B cell (primary cell): ENCODE results near the gene MTUS2. TPM values are rescaled to one million over a fixed set of nuclear protein-coding genes. Genes with fewer than 3 reads are reported as not detected.

ENCODE experiments used
- ATAC-seq: fragments of 200-7000 bp; cut with Tn5 transposase; one replicate; pipeline ENCODE4 v1.10.0; 2021; ENCODE audit warnings: low read depth, mild to moderate bottlenecking, moderate number of reproducible peaks, moderate library complexity
- CTCF ChIA-PET: fragments of 350-600 bp; sonication (Branson Sonifier 250); formaldehyde crosslinking; loops from one replicate; lab custom pipeline; 2021; ENCODE audit warnings: antibody characterized with exemption, inconsistent platforms; lab: Charles Lee
- POLR2A ChIA-PET: fragments of 350-600 bp; sonication (Branson Sonifier 250); formaldehyde crosslinking; loops from one replicate; lab custom pipeline; 2021; ENCODE audit warnings: antibody characterized with exemption; lab: Charles Lee
- DNase-seq: peaks from one replicate; pipeline ENCODE4 v3.0.0; 2013
- H2AFZ ChIP-seq: 2 replicates; pipeline ENCODE4 v1.6.1; 2012; ENCODE audit warnings: mild to moderate bottlenecking, low read depth, low read length; ENCODE audit not compliant: insufficient read depth, poor library complexity, severe bottlenecking
- H3K27ac ChIP-seq, 2 donors: 1 replicate in 1 of 2; 2 replicates in 1 of 2; pipeline ENCODE4 v1.5.1; 2012 to 2013; ENCODE audit warnings: low read length in 2 of 2, mild to moderate bottlenecking in 2 of 2, moderate library complexity in 1 of 2
- H3K27me3 ChIP-seq, 4 experiments: fragments of 200-600 bp in 1 of 4; sonication (generic) in 1 of 4; replicated peaks in 1 of 4; 1 replicate in 2 of 4; 2 replicates in 2 of 4; pipeline versions ENCODE4 v1.6.1 to v1.7.0; 2013 to 2016; ENCODE audit warnings: low read length in 3 of 4, mild to moderate bottlenecking in 2 of 4, mixed read lengths in 1 of 4, moderate library complexity in 1 of 4; ENCODE audit not compliant: insufficient read depth in 4 of 4, control insufficient read depth in 3 of 4; ENCODE audit errors: control extremely low read depth in 1 of 4
- H3K36me3 ChIP-seq, 2 experiments: replicated peaks in 1 of 2; 1 replicate in 1 of 2; 2 replicates in 1 of 2; pipeline versions ENCODE4 v1.6.1 to v1.7.1; 2013; ENCODE audit warnings: low read length in 1 of 2; ENCODE audit not compliant: insufficient read depth in 2 of 2, control insufficient read depth in 1 of 2; ENCODE audit errors: control extremely low read depth in 1 of 2, extremely low read depth in 1 of 2
- H3K4me1 ChIP-seq, 2 donors: fragments of 200-600 bp in 1 of 2; sonication (generic) in 1 of 2; 1 replicate in 1 of 2; 2 replicates in 1 of 2; pipeline versions ENCODE4 v1.5.1 to v1.6.1; 2013 to 2017; ENCODE audit warnings: low read length in 2 of 2; ENCODE audit not compliant: control insufficient read depth in 2 of 2, insufficient read depth in 2 of 2
- H3K4me2 ChIP-seq: replicated peaks from 2 replicates; pipeline ENCODE3; 2012; ENCODE audit warnings: mild to moderate bottlenecking, low read depth, low read length; ENCODE audit not compliant: poor library complexity, severe bottlenecking
- H3K4me3 ChIP-seq, 5 experiments: fragments of 200-600 bp in 1 of 5; sonication (generic) in 1 of 5; 1 replicate in 3 of 5; 2 replicates in 2 of 5; pipeline versions ENCODE4 v1.5.1 to v1.7.0; 2011 to 2016; ENCODE audit warnings: low read length in 4 of 5, mild to moderate bottlenecking in 4 of 5, low read depth in 2 of 5, control low read depth in 1 of 5, moderate library complexity in 1 of 5; ENCODE audit not compliant: insufficient read depth in 1 of 5; ENCODE audit errors: control extremely low read depth in 1 of 5, extremely low read depth in 1 of 5
- H3K79me2 ChIP-seq: fragments of 200-600 bp; sonication (generic); one replicate; pipeline ENCODE4 v1.6.0; 2016; ENCODE audit warnings: low read length; ENCODE audit not compliant: control insufficient read depth, insufficient read depth
- H3K9ac ChIP-seq: fragments of 200-600 bp; sonication (generic); 2 replicates; pipeline ENCODE4 v1.6.1; 2017; ENCODE audit warnings: mild to moderate bottlenecking, low read length, moderate library complexity
- H3K9me3 ChIP-seq, 3 donors: one replicate each; pipeline versions ENCODE4 v1.6.1 to v1.7.1; 2013; ENCODE audit warnings: low read length in 2 of 3; ENCODE audit not compliant: control insufficient read depth in 2 of 3, insufficient read depth in 1 of 3; ENCODE audit errors: control extremely low read depth in 1 of 3
- H4K20me1 ChIP-seq: 2 replicates; pipeline ENCODE4 v1.6.0; 2012; ENCODE audit warnings: mild to moderate bottlenecking, low read length; ENCODE audit not compliant: insufficient read depth, control insufficient read depth, poor library complexity, severe bottlenecking
- H3K27ac Mint-ChIP-seq: one replicate; pipeline ENCODE4 v1.8.0; 2021; ENCODE audit warnings: mixed read lengths
- H3K27me3 Mint-ChIP-seq: one replicate; pipeline ENCODE4 v1.8.0; 2021; ENCODE audit warnings: mixed read lengths
- H3K4me1 Mint-ChIP-seq: one replicate; pipeline ENCODE4 v1.8.0; 2021; ENCODE audit warnings: mixed read lengths
- H3K4me3 Mint-ChIP-seq: one replicate; pipeline ENCODE4 v1.8.0; 2021; ENCODE audit warnings: mixed read lengths
- H3K9me3 Mint-ChIP-seq: one replicate; pipeline ENCODE4 v1.8.0; 2022; ENCODE audit warnings: mixed read lengths; ENCODE audit not compliant: insufficient read depth
- CTCF ChIP-seq: fragments of 200-600 bp; IDR thresholded peaks from one replicate; pipeline ENCODE4 v1.8.0; 2022; ENCODE audit warnings: antibody characterized with exemption, mild to moderate bottlenecking
- EZH2 ChIP-seq: IDR thresholded peaks from 2 replicates; pipeline ENCODE4 v1.6.1; 2012; ENCODE audit warnings: borderline replicate concordance, low read depth, mild to moderate bottlenecking, moderate library complexity, low read length; ENCODE audit not compliant: insufficient read depth, poor library complexity, severe bottlenecking
- WGBS: methylation state at CpG from one replicate; pipeline ENCODE4 v1.1.5; 2013; ENCODE audit warnings: missing lambda C conversion rate; ENCODE audit not compliant: insufficient coverage; 5-methylcytosine and 5-hydroxymethylcytosine counted together
- intact Hi-C: fragments of 100-400 bp; cut with micrococcal nuclease; formaldehyde crosslinking; loops from one replicate; pipeline ENCODE4 v1.10.0; 2022
- polyA plus RNA-seq: library from polyadenylated mRNA; depleted of rRNA; stranded (reverse); fragments of >200 nt; gene quantifications from 2 replicates; pipeline ENCODE4 v1.2.3, GENCODE V29; 2012
- total RNA-seq, 2 donors: library from RNA; stranded (reverse); fragments of 120-200 nt in 1 of 2; gene quantifications; 1 replicate in 1 of 2; 2 replicates in 1 of 2; pipeline versions ENCODE4 v1.2.3 to v1.2.4, GENCODE V29; 2013 to 2022

The MTUS2 gene
- total and polyA plus RNA-seq, 2 donors (not counting 1 experiment from before 2014, with no cell fraction given): 0.12 TPM; not detected in 1

- peaks cover 7% of the 10 kb centered on the region for H3K4me1 Mint-ChIP-seq
- ChIA-PET CTCF (no interaction called here), POLR2A (no interaction called here)
- TF ChIP-seq CTCF (no peak), EZH2 (no peak)
- no peaks in the 10 kb centered on the region for H3K79me2 ChIP-seq
- peaks cover 11 to 12% of the 10 kb centered on the region in 2 donors for H3K4me1 ChIP-seq
- H2AFZ ChIP-seq: no peak overlapping the region
- peaks cover 2% of the 10 kb centered on the region for H3K9me3 Mint-ChIP-seq
- ATAC-seq (no peak), DNase-seq (peak; percentile 16)
- H3K27ac ChIP-seq: no peak overlapping the region
- H3K27me3 ChIP-seq: peaks cover 0 to 55% (median 30%) of the 10 kb centered on the region in 4 experiments
- H3K4me2 ChIP-seq: peak overlapping the region; percentile 78
- no peak overlapping the region for H3K4me3 ChIP-seq
- intact Hi-C loops: no loop called here
- peaks cover 0 to 14% (median 3%) of the 10 kb centered on the region in 3 donors for H3K9me3 ChIP-seq
- H3K27me3 Mint-ChIP-seq: peaks cover 65% of the 10 kb centered on the region
- H3K27ac Mint-ChIP-seq: no peak overlapping the region
- no peaks in the 10 kb centered on the region for H4K20me1 ChIP-seq
- H3K9ac ChIP-seq: no peak overlapping the region
- no peaks in the 10 kb centered on the region for H3K36me3 ChIP-seq
- WGBS: 3% methylated on average over 23 of the region's 29 CpGs
- peak overlapping the region; percentile 62 for H3K4me3 Mint-ChIP-seq
Measured at GRCh38 chr13:28819046-28819730, 951 bp upstream of the MTUS2 start.

- Histone ChIP-seq H3K27ac (no peak overlapping the region), H3K4me3 (no peak overlapping the region), H3K9ac (no peak overlapping the region), H3K36me3 (no peaks in the 10 kb centered on the region), H3K27me3 (peaks cover 0 to 56% (median 31%) of the 10 kb centered on the region in 4 experiments), H3K4me2 (peak overlapping the region; percentile 78), H3K79me2 (no peaks in the 10 kb centered on the region), H3K9me3 (peaks cover 0 to 14% (median 3%) of the 10 kb centered on the region in 3 donors), H4K20me1 (no peaks in the 10 kb centered on the region), H2AFZ (peak overlapping the region; percentile 62), H3K4me1 (peaks cover 11 to 12% of the 10 kb centered on the region in 2 donors)
- Mint-ChIP-seq H3K27me3 (peaks cover 65% of the 10 kb centered on the region), H3K9me3 (peaks cover 2% of the 10 kb centered on the region), H3K27ac (no peak overlapping the region), H3K4me1 (peaks cover 7% of the 10 kb centered on the region), H3K4me3 (no peak overlapping the region)
- CTCF ChIA-PET: interaction anchor here (0.6 kb wide), 1 partner anchor 394 kb away, joined by 3 read pairs; no protein-coding TSS in a partner anchor
- intact Hi-C loops: no loop called here
- POLR2A ChIA-PET: no interaction called here
- ATAC-seq (peak; percentile 61), DNase-seq (peak; percentile 66)
- under 1% methylated on average over 52 of the region's 55 CpGs for WGBS
- no peak for TF ChIP-seq CTCF
- no peak for TF ChIP-seq EZH2
Measured at GRCh38 chr13:28819735-28820098, 422 bp upstream of the MTUS2 start.
